Ovary (tissue), 10 donors: Measurements from ENCODE around the gene OR10T2. TPM values are rescaled to one million over a fixed set of nuclear protein-coding genes. Genes with fewer than 3 reads are reported as not detected.
"Not testable (repeated sequence)": the region's sequence is repeated elsewhere in the genome, so short reads cannot be mapped to it uniquely, and the experiment has no call there.

Experiments
- DNase-seq, 5 donors: peaks; one replicate each; pipeline ENCODE4 v3.0.0-alpha.2; 2019 to 2020
- H3K27ac ChIP-seq, 2 donors: fragments of 200-600 bp; one replicate each; pipeline versions ENCODE4 v1.5.1 to v1.8.0; 2019 to 2022
- H3K27me3 ChIP-seq: fragments of 200-600 bp; one replicate; pipeline ENCODE4 v1.8.0; 2022
- H3K36me3 ChIP-seq: fragments of 200-600 bp; sonication (generic); one replicate; pipeline ENCODE4 v1.5.1; 2019
- H3K4me1 ChIP-seq: one replicate; pipeline ENCODE4 v1.8.1; 2013; ENCODE audit warnings: mild to moderate bottlenecking, moderate library complexity; ENCODE audit not compliant: insufficient read depth
- H3K4me3 ChIP-seq: fragments of 200-600 bp; sonication (generic); one replicate; pipeline ENCODE4 v1.5.1; 2017
- H3K9me3 ChIP-seq, 2 donors: fragments of 200-600 bp in 1 of 2; sonication (generic) in 1 of 2; one replicate each; pipeline versions ENCODE4 v1.5.1 to v1.8.1; 2013 to 2019; ENCODE audit warnings: mild to moderate bottlenecking in 1 of 2, moderate library complexity in 1 of 2
- CTCF ChIP-seq, 3 donors: fragments of 450-650 bp in 2 of 3; fragments of 200-600 bp in 1 of 3; IDR thresholded peaks; one replicate each; pipeline versions ENCODE4 v1.5.1 to v1.8.0; 2016 to 2022; ENCODE audit warnings: antibody characterized with exemption in 3 of 3, mild to moderate bottlenecking in 1 of 3
- EP300 ChIP-seq: sonication (generic); formaldehyde crosslinking; IDR thresholded peaks from one replicate; pipeline ENCODE4 v1.6.1; 2017; ENCODE audit warnings: antibody characterized with exemption
- POLR2A ChIP-seq: fragments of 450-650 bp; IDR thresholded peaks from one replicate; pipeline ENCODE4 v1.6.1; 2017; ENCODE audit warnings: antibody characterized with exemption, mild to moderate bottlenecking, moderate library complexity
- WGBS, 3 donors: extraction: QIAGEN DNeasy Blood & Tissue Kit in 1 of 3; methylation state at CpG; one replicate each; pipeline versions ENCODE4 v1.1.5 to v1.1.7; 2013 to 2017; 5-methylcytosine and 5-hydroxymethylcytosine counted together
- intact Hi-C, 4 donors: fragments of 100-400 bp; cut with DNase I; formaldehyde crosslinking; loops; one replicate each; pipeline versions ENCODE4 v1.11.0 to v1.15.1; 2022 to 2023
- long read RNA-seq, 3 donors: library from polyadenylated mRNA in 2 of 3; unstranded in 2 of 3; transcript quantifications; one replicate each; pipeline ENCODE4 v2.0.0 and lab custom pipeline, GENCODE V29; 2021 to 2026
- polyA plus RNA-seq, 2 donors: library from polyadenylated mRNA; stranded (reverse); fragments of 200-250 nt in 1 of 2; fragments of 350-450 nt in 1 of 2; fragmentation: Illumina TruSeq in 1 of 2; extraction: RNeasy Lipid Tissue Mini Kit (QIAGEN cat#74804) in 1 of 2; gene quantifications; one replicate each; pipeline ENCODE4 v1.2.3, GENCODE V29; 2013 to 2014
- total RNA-seq, 7 donors: library from RNA; depleted of rRNA in 2 of 7; stranded (reverse); fragments of >200 nt in 2 of 7; fragmentation: NEBNext Ultra II Directional in 3 of 7; extraction: Animal tissue kit (Norgen Biotek cat#: 25700) in 3 of 7; gene quantifications; one replicate each; pipeline versions ENCODE4 v1.1.0 to v1.2.4, GENCODE V29; 2016 to 2023
- donor health status: DM: no; HTN: no; CAD: no; lungs with moderate emphysema.
- donor health status: DM: no; HTN: no; CAD: no.
- donor health status: Bipolar disorder and iron deficiency.
- donor health status: DM: yes; HTN: yes; CAD: no.
- donor health status: DM: no; HTN: no; CAD: no.
- donor health status: DM: yes; HTN: yes; CAD: no.

The OR10T2 gene
- total RNA-seq: not detected
- not detected for polyA plus RNA-seq
- long read RNA-seq, donor 1: 0 reads
- long read RNA-seq, donor 2: 0 reads
- long read RNA-seq, donor 3: 0 reads

GRCh38 chr1:158398818-158399514, at the start of gene OR10T2:
Gene OR10T2 (minus strand): TSS chr1:158399466. CDS start chr1:158399466, 0 bp downstream.
- Histone ChIP-seq H3K36me3 (no peaks in the 10 kb centered on the region), H3K27me3 (no peaks in the 10 kb centered on the region), H3K4me3 (no peak within 1 kb of the TSS), H3K9me3 (no peaks in the 10 kb centered on the region), H3K4me1 (no peaks in the 10 kb centered on the region), H3K27ac (no peak within 1 kb of the TSS)
- no peak for TF ChIP-seq POLR2A
- TF ChIP-seq EP300: no peak
- TF ChIP-seq CTCF (IDR thresholded peaks at IDR 0.05): no peak
- intact Hi-C loops: no loop called here
- WGBS, 3 donors: 82 to 90% (median 84%) methylated on average over 5 of the region's 5 CpGs
- DNase-seq: no peak

GRCh38 chr1:158445376-158445775, 46.1 kb upstream of the OR10T2 start:
- no peaks in the 10 kb centered on the region for H3K4me1 ChIP-seq
- intact Hi-C loops: no loop called here
- no peaks in the 10 kb centered on the region for H3K36me3 ChIP-seq
- 75 to 84% (median 80%) methylated on average over 4 of the region's 4 CpGs for WGBS, 3 donors
- H3K27me3 ChIP-seq: no peaks in the 10 kb centered on the region
- no peaks in the 10 kb centered on the region for H3K9me3 ChIP-seq
- DNase-seq: no peak
- TF ChIP-seq POLR2A (no peak), EP300 (no peak), CTCF (IDR thresholded peaks at IDR 0.05) (no peak)
- H3K27ac ChIP-seq: no peak overlapping the region
- no peak overlapping the region for H3K4me3 ChIP-seq

- Histone ChIP-seq H3K9me3 (no peaks in the 10 kb centered on the region), H3K27me3 (no peaks in the 10 kb centered on the region), H3K27ac (no peak overlapping the region), H3K4me1 (no peaks in the 10 kb centered on the region), H3K4me3 (no peak overlapping the region), H3K36me3 (no peaks in the 10 kb centered on the region)
- WGBS, 3 donors: 30 to 35% (median 35%) methylated on average over 3 of the region's 3 CpGs
- intact Hi-C loops: no loop called here
- TF ChIP-seq CTCF (IDR thresholded peaks at IDR 0.05) (no peak), EP300 (no peak), POLR2A (no peak)
- DNase-seq: no peak
These were observed 35.5 kb upstream of the OR10T2 start for GRCh38 chr1:158434741-158435140.

- H3K27ac ChIP-seq, H3K4me1 ChIP-seq, H3K9me3 ChIP-seq, intact Hi-C loops, H3K4me3 ChIP-seq, H3K36me3 ChIP-seq, DNase-seq, H3K27me3 ChIP-seq: not testable (repeated sequence)
- 55 to 69% (median 56%) methylated on average over 3 of the region's 3 CpGs for WGBS, 3 donors
These were observed 30.9 kb upstream of the OR10T2 start for GRCh38 chr1:158430163-158430562.

- 73 to 85% (median 82%) methylated on average over 1 of the region's 1 CpG for WGBS, 3 donors
- no peak for DNase-seq
- no peak for TF ChIP-seq CTCF (IDR thresholded peaks at IDR 0.05)
- TF ChIP-seq POLR2A: no peak
- TF ChIP-seq EP300: no peak
- Histone ChIP-seq H3K4me3 (no peak within 1 kb of the TSS), H3K27ac (no peak within 1 kb of the TSS), H3K27me3 (no peaks in the 10 kb centered on the region), H3K36me3 (no peaks in the 10 kb centered on the region), H3K9me3 (no peaks in the 10 kb centered on the region), H3K4me1 (no peaks in the 10 kb centered on the region)
- intact Hi-C loops: no loop called here
These were observed 26.9 kb upstream of the OR10T2 start, which contains the start of gene OR10K2 for GRCh38 chr1:158426137-158426536. Gene OR10K2 (minus strand): TSS chr1:158426237. CDS start chr1:158420866, 5,371 bp downstream.
